ENCODE results near the gene SMO.
"Not testable (repeated sequence)": the region's sequence is repeated elsewhere in the genome, so short reads cannot be mapped to it uniquely, and the experiment has no call there.

The SMO gene

DNA sequence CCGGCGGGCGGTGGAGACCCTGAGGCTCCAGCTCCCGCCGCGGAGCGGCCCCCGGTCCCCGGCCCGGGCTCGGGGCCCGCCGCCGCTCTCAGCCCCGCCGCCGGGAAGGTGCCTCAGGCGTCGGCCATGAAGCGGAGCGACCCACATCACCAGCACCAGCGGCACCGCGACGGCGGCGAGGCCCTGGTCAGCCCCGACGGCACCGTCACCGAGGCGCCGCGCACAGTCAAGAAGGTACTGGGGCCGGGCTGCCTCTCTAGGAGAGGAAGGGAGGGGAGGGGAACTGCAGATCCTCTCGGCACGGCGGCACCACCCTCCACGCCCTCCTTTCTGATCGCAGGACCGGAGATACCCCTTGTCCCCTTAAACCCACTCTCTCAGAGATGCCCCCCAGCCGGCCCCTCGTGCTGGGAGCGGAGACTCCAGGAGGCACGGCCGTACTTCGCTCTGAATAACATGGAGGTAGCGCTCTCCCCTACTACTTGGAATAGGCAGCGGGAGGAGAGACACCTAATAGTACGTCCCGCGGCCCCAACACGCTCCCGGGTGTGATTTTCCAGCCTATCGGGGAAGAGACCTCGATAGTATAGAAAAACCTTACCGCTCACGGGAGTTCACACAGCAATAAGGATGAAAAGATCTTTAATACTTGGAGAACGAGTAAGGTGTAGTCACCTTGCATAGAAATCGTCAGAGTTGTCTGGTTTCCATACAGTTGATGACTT lies 36.9 kb downstream of the SMO start:
- DNase-seq: peak in 9 of 10 donors; percentile 32 to 93 (median 48)

DNA sequence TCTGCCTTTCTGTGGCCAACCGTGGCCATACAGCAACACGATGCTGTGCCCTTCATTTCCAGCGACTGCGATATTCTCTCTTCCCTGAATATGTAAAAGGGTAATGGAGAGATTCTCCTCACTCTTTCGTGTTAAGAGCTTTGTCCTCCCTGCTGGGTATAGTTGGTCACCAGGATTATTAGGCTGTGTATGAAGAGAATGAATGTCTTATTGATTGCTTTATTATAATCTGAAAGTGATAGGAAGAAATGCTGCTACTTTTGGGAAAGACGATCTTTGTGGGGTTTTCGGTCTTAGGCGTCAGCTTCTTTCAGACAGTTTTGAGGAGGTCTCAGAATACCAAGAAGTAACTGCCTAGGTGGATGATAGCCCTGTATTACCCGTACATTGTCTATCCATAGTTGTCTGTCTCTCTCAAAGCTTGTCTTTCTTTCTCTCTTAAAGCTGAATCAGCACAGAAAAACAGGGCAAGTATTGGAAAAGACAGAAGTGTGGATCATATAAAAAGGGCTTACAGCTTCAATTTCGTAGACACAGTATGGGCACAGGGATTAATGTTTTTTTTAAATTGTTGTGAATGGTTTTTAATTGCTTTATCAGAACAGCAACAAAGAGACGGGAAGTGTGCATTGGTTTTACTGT lies 37.6 kb downstream of the SMO start:
- intact Hi-C loops (cut with DNase I): loop anchor here (10.0 kb wide), 1 partner anchor 389 kb away; the partner anchor contains the start of gene NRF1
- no peak for DNase-seq

More for the DNA sequence above, 36.9 kb downstream of the SMO start:
- intact Hi-C loops (cut with DNase I): loop anchor here (10.0 kb wide), 1 partner anchor 389 kb away; the partner anchor contains the start of gene NRF1

DNA sequence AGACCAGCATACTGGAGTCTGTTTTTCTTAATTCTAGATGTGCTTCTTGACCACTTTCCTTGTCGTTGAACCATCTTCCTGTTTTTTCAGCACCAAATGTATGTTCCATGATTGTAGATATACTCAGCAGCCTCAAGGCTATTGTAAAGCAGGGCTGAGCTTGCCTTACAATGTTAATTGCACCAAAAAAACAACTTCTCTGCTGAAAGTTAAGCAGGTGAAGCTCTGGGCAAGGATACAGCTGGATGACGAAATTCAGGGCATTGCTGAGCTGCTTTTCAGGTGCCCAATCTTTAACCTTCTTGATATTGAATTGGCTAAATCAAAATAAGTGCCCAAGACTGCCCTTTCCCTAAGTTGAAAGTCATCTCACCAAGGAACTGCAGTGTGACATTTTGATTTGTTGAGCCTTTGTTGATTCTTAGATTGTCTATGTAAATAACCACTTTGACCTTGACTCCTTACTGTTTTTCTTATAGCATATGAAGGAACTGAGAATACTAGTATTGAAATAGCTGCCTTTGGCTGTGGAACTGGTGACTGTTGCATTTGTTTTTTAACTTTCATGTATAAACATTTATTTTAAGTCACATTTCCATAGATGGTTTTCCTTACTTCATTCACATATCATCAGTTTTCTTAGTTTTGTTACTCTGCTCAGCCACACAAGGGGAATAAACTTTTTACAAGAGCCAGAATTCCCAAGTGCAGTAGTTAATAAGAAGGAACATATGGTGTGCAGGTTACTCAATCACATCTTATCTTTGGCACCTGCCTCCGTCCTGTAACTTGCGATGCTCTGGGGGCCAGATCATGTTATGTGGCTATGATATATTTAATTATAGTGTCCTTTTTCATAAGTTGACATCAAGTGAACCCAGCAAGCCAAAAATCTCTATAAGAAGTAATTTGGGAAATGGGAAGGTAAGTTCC lies 39.5 kb downstream of the SMO start:
- no peak for DNase-seq
- intact Hi-C loops (cut with DNase I): loop anchor here (10.0 kb wide), 1 partner anchor 387 kb away; the partner anchor contains the start of gene NRF1

GRCh38 chr7:129228633-129229032 lies 40.2 kb downstream of the SMO start:
- DNase-seq: no peak
- intact Hi-C loops (cut with DNase I): loop anchor here (10.0 kb wide), 1 partner anchor 386 kb away; the partner anchor contains the start of gene NRF1

- intact Hi-C loops (cut with DNase I): no loop called here
- no peak for DNase-seq
Measured at GRCh38 chr7:129231666-129232065, 43.2 kb downstream of the SMO start.

DNA sequence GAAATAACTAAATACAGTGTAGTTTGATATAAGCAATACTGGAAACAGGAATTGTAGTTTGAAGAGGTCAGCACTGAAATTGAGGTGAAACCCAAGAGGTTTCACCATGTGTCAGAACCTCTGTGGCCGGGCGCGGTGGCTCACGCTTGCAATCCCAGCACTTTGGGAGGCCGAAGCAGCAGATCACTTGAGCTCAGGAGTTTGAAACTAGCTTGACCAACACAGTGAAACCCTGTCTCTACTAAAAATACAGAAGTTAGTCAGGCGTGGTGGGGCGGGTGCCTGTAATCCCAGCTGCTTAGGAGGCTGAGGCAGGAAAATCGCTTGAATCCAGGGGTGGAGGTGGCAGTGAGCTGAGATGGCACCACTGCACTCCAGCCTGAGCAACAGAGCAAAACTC lies 50.1 kb downstream of the SMO start:
- no peak for DNase-seq
- intact Hi-C loops (cut with DNase I): no loop called here

DNA sequence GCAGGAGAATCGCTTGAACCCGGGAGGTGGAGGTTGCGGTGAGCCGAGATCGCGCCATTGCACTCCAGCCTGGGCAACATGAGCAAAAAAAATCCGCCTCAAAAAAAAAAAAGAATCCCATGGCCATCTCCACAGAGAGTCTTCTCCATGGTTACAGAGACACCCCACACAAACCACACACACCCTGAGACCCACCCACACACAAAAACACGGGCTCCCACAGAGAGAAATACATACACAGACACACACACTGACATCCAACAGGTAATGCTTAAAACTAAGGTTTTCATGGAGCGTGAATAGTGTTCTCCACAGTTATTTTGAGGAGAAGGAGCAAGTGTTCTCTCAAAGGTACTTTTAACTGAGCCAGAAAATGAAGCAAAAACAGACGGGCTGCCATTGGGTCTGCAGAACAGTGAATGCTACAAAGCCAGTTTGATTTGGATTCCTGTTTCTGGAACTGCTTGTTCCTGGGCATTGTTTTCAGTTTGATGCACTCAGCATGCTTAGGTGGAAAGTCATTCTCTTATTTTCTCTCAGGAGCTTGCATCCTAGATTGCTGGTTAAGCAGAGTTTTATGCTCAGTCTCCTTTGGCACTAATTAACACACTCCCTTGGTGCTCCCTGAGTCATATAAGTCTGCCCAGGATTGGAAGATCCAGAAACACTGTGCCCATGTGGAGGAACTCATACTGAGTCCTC lies 51.8 kb downstream of the SMO start:
- no peak for DNase-seq
- intact Hi-C loops (cut with DNase I): no loop called here

- no peak for DNase-seq
- intact Hi-C loops (cut with DNase I): no loop called here
Measured at GRCh38 chr7:129244220-129244619, 55.8 kb downstream of the SMO start.

GRCh38 chr7:129245533-129245932 lies 57.1 kb downstream of the SMO start:
- no peak for DNase-seq
- intact Hi-C loops (cut with DNase I): no loop called here

DNA sequence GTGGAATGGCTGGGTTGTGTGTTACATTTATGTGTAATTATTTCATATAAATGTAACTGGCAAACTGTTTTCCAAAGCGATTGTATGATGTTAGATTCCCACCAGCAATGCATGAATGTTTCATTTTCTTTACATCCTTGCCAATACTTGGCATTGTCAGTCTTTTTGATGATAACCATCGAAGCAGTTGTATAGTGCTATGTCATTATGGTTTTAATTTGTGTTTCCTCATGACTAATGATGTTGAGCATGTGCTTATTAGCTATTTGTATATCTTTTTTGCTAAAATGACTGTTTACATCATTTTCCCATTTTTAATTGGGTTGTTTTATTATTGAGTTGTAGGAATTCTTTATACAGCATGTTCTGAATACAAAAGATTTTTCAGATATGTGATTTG lies 58.7 kb downstream of the SMO start:
- DNase-seq: no peak
- intact Hi-C loops (cut with DNase I): no loop called here

- intact Hi-C loops (cut with DNase I): no loop called here
- DNase-seq: no peak
Measured at GRCh38 chr7:129252128-129252527, 63.7 kb downstream of the SMO start.

DNA sequence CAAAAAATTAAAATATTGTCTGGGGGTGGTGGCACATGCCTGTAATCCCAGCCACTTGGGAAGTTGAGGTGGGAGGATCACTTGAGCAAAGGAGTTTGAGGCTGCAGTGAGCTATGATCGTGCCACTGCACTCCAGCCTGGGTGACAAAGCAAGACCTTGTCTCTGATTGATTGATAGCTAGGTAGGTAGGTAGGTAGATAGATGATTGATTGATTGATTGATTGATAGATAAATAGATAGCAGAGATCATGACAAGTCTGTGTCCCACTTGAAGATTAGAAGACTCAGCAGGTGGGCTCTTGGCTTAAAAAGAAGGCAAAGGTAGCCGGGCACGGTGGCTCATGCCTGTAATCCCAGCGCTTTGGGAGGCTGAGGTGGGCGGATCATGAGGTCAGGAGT lies 64.2 kb downstream of the SMO start:
- DNase-seq; intact Hi-C loops (cut with DNase I): not testable (repeated sequence)

- no peak for DNase-seq
- intact Hi-C loops (cut with DNase I): no loop called here
Measured at GRCh38 chr7:129255800-129256199, 67.4 kb downstream of the SMO start.

DNA sequence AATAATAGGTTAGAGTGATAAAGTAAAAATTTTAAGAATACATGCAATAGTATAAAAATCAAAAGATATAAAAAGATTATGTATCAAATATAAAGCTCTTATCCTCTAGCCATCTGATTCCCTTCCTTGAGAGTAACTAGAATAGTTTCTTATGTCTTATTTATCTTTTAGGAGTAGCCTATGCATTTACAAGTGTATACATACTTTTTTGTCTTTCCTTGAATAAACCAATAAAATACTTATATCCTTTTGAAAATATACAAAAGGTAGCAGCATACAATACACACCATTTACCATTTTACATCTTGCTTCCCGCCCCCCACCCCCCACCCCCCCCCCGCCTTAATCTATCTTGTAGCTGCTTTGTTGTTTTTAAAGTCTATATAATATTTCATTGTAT lies 67.8 kb downstream of the SMO start:
- intact Hi-C loops (cut with DNase I): no loop called here

DNA sequence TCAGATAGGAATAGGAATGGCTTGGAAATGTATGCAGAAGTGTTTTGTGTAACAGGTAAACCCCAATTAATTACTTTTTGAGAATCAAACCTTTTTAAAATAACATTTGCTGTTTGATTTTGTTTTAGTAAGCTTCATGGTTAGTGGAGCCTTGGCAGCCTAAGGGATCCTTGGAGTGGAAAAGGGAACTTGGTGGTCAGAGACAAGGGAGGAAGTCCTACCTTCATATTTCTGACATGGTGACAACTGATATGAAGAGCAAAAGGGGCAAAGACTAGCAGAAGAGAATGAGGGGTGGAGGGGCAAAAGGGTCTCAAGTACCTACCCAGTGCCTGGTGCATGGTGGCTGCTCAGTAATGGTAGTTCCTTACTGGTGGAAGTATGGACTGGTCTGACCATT lies 68.7 kb downstream of the SMO start:
- intact Hi-C loops (cut with DNase I): no loop called here
- no peak for DNase-seq

More for the DNA sequence above, 67.8 kb downstream of the SMO start:
- no peak for DNase-seq

DNA sequence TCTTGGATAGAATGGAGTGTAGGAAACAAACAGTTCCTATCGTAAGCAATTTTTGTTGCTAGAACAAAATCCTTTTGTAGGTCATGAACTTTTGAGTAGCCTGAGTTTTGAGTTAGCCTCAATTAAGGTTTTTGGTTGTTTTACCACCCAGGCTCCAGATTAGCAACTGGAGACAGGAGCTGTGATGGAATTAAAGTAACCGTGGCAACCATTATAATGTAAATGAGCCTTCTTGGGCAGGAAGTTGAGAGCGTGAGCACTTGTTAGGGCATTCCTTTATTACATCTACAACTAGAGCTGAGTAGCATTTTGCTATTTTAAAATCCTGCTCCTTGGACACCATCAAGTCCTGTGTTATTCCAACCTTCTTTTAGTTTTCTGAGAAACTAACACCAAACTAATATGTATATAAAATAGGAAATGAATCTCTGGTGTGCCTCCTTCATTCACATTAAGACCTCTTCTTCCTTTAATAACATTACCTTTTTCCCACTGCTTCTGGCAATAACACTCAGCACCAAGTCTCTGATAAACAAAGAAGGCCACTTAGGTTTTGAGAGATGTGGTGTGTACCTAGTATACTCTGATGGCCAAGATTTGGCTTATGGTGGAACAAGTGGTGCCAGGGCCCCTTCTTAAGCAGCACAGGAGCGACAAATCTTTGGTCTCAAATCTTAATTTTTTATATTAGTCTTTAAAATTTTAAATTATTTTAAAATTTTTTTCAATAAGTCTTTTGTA lies 70.4 kb downstream of the SMO start:
- intact Hi-C loops (cut with DNase I): no loop called here
- DNase-seq: no peak

- no peak for DNase-seq
- intact Hi-C loops (cut with DNase I): no loop called here
Measured at GRCh38 chr7:129262324-129262723, 73.9 kb downstream of the SMO start.

Data from posterior cingulate gyrus (tissue), 11 donors.